RWPE2 (cell line): ENCODE measurements around the gene PDIA6.

Experiments
- ATAC-seq: fragments of 200-7000 bp; cut with Tn5 transposase; 3 replicates; pipeline ENCODE4 v1.9.1; 2021; ENCODE audit warnings: low read depth
- DNase-seq: peaks from one replicate; pipeline ENCODE4 v3.0.0-alpha.2; 2020; ENCODE audit warnings: low spot score
- H3K27ac ChIP-seq: fragments of 450-650 bp; 2 replicates; pipeline ENCODE4 v1.5.1; 2017; ENCODE audit warnings: mild to moderate bottlenecking; ENCODE audit not compliant: poor library complexity, severe bottlenecking
- H3K27me3 ChIP-seq: fragments of 250-450 bp; sonication (Bioruptor Pico); 2 replicates; pipeline ENCODE4 v1.5.1; 2021; ENCODE audit warnings: mild to moderate bottlenecking, moderate library complexity; ENCODE audit not compliant: insufficient read depth, poor library complexity, severe bottlenecking
- H3K36me3 ChIP-seq: fragments of 250-450 bp; sonication (Bioruptor Pico); 2 replicates; pipeline ENCODE4 v1.5.1; 2020; ENCODE audit warnings: low read depth, mild to moderate bottlenecking, moderate library complexity
- H3K4me1 ChIP-seq: fragments of 250-450 bp; sonication (Bioruptor Pico); 2 replicates; pipeline ENCODE4 v1.5.1; 2021; ENCODE audit warnings: mild to moderate bottlenecking, moderate library complexity; ENCODE audit not compliant: insufficient read depth, poor library complexity, severe bottlenecking
- H3K4me3 ChIP-seq: fragments of 250-450 bp; sonication (Bioruptor Pico); 2 replicates; pipeline ENCODE4 v1.5.1; 2021; ENCODE audit warnings: mild to moderate bottlenecking, moderate library complexity; ENCODE audit not compliant: severe bottlenecking
- H3K9me3 ChIP-seq: fragments of 250-450 bp; sonication (Bioruptor Pico); 2 replicates; pipeline ENCODE4 v1.5.1; 2021; ENCODE audit warnings: mild to moderate bottlenecking, moderate library complexity; ENCODE audit not compliant: severe bottlenecking
- CTCF ChIP-seq: fragments of 450-650 bp; IDR thresholded peaks from one replicate; pipeline ENCODE4 v1.5.1; 2017; ENCODE audit warnings: mild to moderate bottlenecking, moderate library complexity; ENCODE audit not compliant: poor library complexity, severe bottlenecking

PDIA6 gene

DNA sequence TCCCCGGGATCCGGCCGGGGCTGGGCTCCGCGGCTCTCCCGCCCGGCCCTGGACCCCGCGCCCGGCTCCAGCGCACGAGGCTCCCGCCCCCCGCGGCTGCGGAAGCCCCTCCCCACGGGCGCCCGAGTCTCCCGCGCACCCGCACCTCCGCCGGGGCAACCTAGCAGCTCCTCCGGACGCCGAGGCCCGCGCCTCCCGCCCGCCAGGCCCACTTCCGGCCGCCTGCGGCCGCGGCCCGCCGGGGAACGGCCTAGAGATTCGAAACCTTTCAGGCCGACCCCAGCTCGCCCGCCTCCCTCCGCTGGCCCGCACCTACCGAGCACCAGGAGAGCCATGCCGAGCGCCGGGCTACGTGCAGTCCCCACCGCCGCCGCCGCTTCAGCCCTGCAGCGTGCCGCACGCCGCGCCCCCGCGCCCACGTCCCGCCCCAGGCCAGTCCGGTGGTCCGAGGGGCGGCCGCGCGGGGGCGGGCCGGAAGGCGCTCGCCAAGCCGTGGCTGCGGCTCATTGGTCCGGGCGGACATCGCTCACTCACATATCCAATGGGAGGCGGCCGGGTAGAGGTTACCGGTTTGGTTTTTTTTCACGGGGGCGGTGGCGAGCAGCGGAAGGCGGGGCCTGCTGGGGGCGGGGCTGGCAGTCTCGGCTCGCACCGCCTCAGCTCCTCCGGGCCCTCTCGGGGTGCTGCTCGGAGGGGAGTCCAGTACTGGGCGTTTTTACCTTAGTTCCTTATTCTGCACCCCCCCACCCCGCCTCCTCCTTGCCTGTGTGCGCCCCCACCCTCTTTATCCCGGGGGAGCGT lies at the start of gene PDIA6:
PDIA6 (minus strand) TSS at position 424 of the 801 bp plus-strand sequence; CDS start at position 335, 89 bp downstream.
- Histone ChIP-seq H3K9me3 (no peaks in the 10 kb centered on the region), H3K36me3 (peaks cover 43% of the 10 kb centered on the region), H3K27ac (peak within 1 kb of the TSS; percentile 75), H3K4me3 (peak within 1 kb of the TSS; percentile 98), H3K27me3 (no peaks in the 10 kb centered on the region), H3K4me1 (peaks cover 26% of the 10 kb centered on the region)
- TF ChIP-seq CTCF, result no peak
- ATAC-seq, result peak; percentile 94
- DNase-seq, result peak; percentile 95

- H3K27ac ChIP-seq, result no peak overlapping the region
- H3K4me3 ChIP-seq, result no peak overlapping the region
- ATAC-seq (no peak), DNase-seq (no peak)
- H3K9me3 ChIP-seq, result no peaks in the 10 kb centered on the region
- H3K4me1 ChIP-seq, result no peaks in the 10 kb centered on the region
- no peaks in the 10 kb centered on the region for H3K36me3 ChIP-seq
- TF ChIP-seq CTCF, result no peak
- peaks cover 13% of the 10 kb centered on the region for H3K27me3 ChIP-seq
Observed at GRCh38 chr2:10862330-10862729, 49.7 kb upstream of the PDIA6 start.

- Histone ChIP-seq H3K4me3 (no peak overlapping the region), H3K9me3 (no peaks in the 10 kb centered on the region), H3K4me1 (no peaks in the 10 kb centered on the region), H3K27me3 (peaks cover 13% of the 10 kb centered on the region), H3K36me3 (no peaks in the 10 kb centered on the region), H3K27ac (no peak overlapping the region)
- DNase-seq, result no peak
- TF ChIP-seq CTCF, result no peak
- no peak for ATAC-seq
Observed at GRCh38 chr2:10861765-10862164, 49.2 kb upstream of the PDIA6 start.

DNA sequence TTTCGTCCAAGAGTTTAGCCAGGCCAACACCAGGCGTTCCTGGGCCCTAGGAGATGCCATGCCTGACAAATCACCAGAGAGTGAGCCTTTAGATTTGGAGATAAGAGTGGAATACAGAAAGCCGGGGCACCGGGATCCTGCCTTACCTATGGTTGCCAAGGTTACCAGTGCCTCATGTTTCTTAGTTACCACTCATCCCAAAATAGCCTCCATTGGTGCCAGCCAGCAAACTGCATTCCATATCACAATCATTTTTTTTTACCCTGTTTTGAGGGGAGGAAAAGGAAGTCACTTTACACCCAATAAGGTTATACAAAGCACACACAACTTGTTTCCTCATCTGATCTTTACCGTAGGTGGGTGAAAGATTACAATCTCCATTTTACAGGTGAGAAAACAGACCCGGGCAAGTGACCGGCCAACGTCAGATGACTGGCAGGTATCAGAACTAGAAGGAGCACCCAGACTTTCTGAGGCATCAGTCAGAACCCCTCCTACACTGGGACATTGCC lies 48.3 kb upstream of the PDIA6 start:
- DNase-seq (no peak), ATAC-seq (no peak)
- H3K36me3 ChIP-seq, result no peaks in the 10 kb centered on the region

More for the DNA sequence above, 48.3 kb upstream of the PDIA6 start:
- Histone ChIP-seq H3K4me3 (no peak overlapping the region), H3K27me3 (peaks cover 13% of the 10 kb centered on the region), H3K9me3 (no peaks in the 10 kb centered on the region), H3K4me1 (no peaks in the 10 kb centered on the region), H3K27ac (no peak overlapping the region)
- no peak for TF ChIP-seq CTCF
